Measurements from ENCODE around the gene VMP1. TPM values are rescaled to one million over a fixed set of nuclear protein-coding genes. Genes with fewer than 3 reads are reported as not detected.
"Not testable (repeated sequence)": the region's sequence is repeated elsewhere in the genome, so short reads cannot be mapped to it uniquely, and the experiment has no call there.

The VMP1 gene
- polyA plus RNA-seq, 6 donors from 2014 or later, result 37.2 to 73.1 (median 45.1) TPM

DNA sequence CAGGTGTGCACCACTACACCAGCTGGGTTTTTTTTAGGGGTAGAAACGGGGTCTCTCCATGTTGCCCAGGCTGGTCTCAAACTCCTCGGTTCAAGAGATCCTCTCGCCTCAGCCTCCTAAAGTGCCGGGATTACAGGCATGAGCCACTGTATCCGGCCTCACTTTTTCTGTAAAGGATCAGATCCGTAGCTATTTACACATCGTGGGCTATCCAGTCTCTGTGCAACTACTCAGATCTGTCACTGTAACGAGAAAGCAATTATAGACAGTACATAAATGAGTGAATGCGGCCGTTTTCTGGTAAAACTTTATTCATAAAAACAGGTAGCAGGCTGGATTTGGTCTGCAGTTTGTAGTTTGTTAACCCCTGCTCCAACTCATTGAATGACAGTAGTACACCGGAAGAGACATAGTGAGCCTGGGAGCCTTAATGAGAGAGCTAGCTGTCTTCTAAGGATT is 44.5 kb downstream of the VMP1 start:
- Mint-ChIP-seq H3K4me3 (no peak overlapping the region), H3K27ac (peak overlapping the region in 1 of 6 donors; percentile 39), H3K27me3 (no peaks in the 10 kb centered on the region), H3K4me1 (no peaks in the 10 kb centered on the region), H3K9me3 (no peaks in the 10 kb centered on the region), H3K36me3 (no peaks in the 10 kb centered on the region)
- ATAC-seq (ENCODE audit: low read depth in 2 of 2), result no peak
- DNase-seq, result no peak

DNA sequence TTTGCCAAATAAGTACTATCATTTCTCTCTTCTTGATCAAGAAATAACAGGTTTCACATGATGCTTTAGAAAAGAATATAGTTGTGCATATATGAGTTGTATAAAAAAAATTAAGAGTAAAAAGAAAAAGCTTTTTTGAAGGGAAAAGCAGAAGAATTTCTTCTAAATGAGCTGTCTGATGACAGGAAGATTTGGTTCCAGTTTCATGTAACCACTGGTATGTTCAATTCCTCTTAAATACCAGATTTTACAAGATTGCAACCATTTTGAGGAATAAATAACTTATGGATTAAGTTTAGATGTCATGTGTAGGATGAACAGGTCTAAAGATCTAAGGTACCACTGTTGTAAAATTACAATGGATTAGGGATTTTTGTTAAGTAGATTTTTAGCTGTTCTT is 45.0 kb downstream of the VMP1 start:
- DNase-seq (no peak), ATAC-seq (ENCODE audit: low read depth in 2 of 2) (no peak)
- Mint-ChIP-seq H3K27ac (peak overlapping the region in 1 of 6 donors; percentile 39), H3K4me3 (no peak overlapping the region), H3K4me1 (no peaks in the 10 kb centered on the region), H3K27me3 (no peaks in the 10 kb centered on the region), H3K36me3 (no peaks in the 10 kb centered on the region), H3K9me3 (no peaks in the 10 kb centered on the region)

DNA sequence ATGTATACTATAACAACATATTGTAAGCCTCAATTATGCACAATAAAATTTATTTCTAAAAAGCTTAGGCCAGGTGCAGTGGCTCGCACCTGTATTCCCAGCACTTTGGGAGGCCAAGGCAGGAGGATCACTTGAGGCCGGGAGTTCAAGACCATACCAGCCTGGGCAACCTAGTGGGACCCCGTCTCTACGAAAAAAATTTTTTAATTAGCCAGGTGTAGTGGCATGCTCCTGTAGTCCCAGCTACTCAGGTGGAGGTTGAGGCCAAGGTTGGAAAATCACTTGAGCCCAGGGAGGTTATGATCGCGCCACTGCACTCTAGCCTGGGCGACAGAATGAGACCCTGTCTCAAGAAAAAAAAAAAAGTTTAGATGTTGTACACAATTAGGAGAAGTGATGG is 45.5 kb downstream of the VMP1 start:
- Mint-ChIP-seq H3K27me3 (no peaks in the 10 kb centered on the region), H3K4me1 (no peaks in the 10 kb centered on the region), H3K27ac (no peak overlapping the region), H3K36me3 (no peaks in the 10 kb centered on the region), H3K9me3 (no peaks in the 10 kb centered on the region), H3K4me3 (no peak overlapping the region)
- DNase-seq (no peak), ATAC-seq (ENCODE audit: low read depth in 2 of 2) (no peak)

- Mint-ChIP-seq H3K27ac (no peak overlapping the region), H3K4me3 (no peak overlapping the region), H3K9me3 (no peaks in the 10 kb centered on the region), H3K27me3 (no peaks in the 10 kb centered on the region), H3K4me1 (no peaks in the 10 kb centered on the region), H3K36me3 (no peaks in the 10 kb centered on the region)
- DNase-seq (peak; percentile 48), ATAC-seq (ENCODE audit: low read depth in 2 of 2) (peak; percentile 86)
Observed at GRCh38 chr17:59753522-59754467, 46.3 kb downstream of the VMP1 start.

DNA sequence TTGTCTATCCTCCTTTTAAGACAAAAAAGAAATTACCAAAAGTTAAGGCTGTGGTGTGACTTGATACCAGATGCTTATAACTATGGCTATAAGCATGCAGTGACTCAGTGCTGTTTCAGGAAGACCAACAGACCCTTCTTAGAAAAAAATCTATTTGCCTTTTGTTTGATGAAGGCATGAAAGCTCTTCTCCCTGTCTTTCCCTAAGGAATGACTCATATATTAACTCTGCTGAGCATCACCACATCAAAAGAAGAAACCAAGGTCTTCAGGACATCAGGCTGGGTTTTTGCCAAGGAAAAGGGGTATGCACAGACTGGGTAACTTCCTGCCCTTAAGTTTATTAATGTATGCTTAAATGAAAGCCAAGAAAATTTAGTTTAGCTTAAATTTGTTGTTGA is 47.1 kb downstream of the VMP1 start:
- ATAC-seq (ENCODE audit: low read depth in 2 of 2), result no peak
- Mint-ChIP-seq H3K27ac (no peak overlapping the region), H3K27me3 (no peaks in the 10 kb centered on the region), H3K4me3 (no peak overlapping the region), H3K9me3 (peaks cover 0 to 4% (median 3%) of the 10 kb centered on the region in 7 donors), H3K4me1 (no peaks in the 10 kb centered on the region), H3K36me3 (peaks cover 3 to 4% of the 10 kb centered on the region in 2 donors)
- DNase-seq, result no peak

GRCh38 chr17:59755069-59755468 is 47.6 kb downstream of the VMP1 start:
- DNase-seq; H3K4me1 Mint-ChIP-seq; H3K27ac Mint-ChIP-seq; ATAC-seq (ENCODE audit: low read depth in 2 of 2); H3K4me3 Mint-ChIP-seq; H3K9me3 Mint-ChIP-seq; H3K36me3 Mint-ChIP-seq; H3K27me3 Mint-ChIP-seq: not testable (repeated sequence)

GRCh38 chr17:59756236-59756818 is 48.9 kb downstream of the VMP1 start:
- no peaks in the 10 kb centered on the region for H3K27me3 Mint-ChIP-seq
- no peaks in the 10 kb centered on the region for H3K4me1 Mint-ChIP-seq
- no peak overlapping the region for H3K27ac Mint-ChIP-seq
- ATAC-seq (ENCODE audit: low read depth in 2 of 2), result no peak
- no peak overlapping the region for H3K4me3 Mint-ChIP-seq
- DNase-seq, result no peak
- peaks cover 0 to 7% (median 4%) of the 10 kb centered on the region in 7 donors for H3K9me3 Mint-ChIP-seq
- peaks cover 7 to 8% of the 10 kb centered on the region in 2 donors for H3K36me3 Mint-ChIP-seq

DNA sequence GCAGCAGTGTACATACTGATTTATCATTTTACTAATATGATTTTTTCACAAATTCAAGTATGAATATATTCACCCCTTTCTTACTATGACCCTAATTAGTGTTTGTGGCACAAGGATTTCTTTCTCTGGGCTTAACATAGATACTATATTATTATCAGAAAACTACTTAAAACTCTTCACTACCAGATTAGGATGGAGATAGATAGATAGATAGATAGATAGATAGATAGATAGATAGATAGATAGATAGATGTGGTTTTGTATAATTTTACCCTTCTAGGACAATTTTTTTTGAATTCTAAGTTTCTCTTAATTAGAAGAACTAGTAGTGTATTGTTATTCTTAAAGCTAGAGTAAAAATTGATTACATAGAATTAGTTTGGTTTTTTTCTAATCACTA is 49.6 kb downstream of the VMP1 start:
- DNase-seq, result no peak
- H3K4me3 Mint-ChIP-seq, result no peak overlapping the region
- H3K27ac Mint-ChIP-seq, result peak overlapping the region in 1 of 6 donors; percentile 22
- no peaks in the 10 kb centered on the region for H3K27me3 Mint-ChIP-seq
- peaks cover 0 to 7% (median 4%) of the 10 kb centered on the region in 7 donors for H3K9me3 Mint-ChIP-seq
- no peak for ATAC-seq (ENCODE audit: low read depth in 2 of 2)
- H3K36me3 Mint-ChIP-seq, result peaks cover 7 to 8% of the 10 kb centered on the region in 2 donors
- no peaks in the 10 kb centered on the region for H3K4me1 Mint-ChIP-seq

DNA sequence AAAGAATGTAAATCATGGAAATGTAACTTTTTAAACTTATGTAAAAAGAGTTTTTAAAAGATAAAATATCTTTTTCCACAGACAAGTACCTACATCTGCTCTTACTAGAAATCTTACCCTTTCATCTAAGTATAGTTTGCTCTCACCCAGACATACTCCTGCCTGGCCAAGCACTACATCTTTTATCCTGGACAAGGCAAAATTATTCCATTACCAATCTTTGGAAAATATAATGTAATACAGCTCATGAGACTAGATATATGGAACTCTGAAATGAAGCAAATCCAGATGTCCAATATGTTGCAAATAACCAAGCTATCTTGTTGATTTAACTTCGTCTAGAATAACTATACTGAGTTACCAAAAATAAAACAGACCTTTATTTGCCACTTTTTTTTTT is 50.0 kb downstream of the VMP1 start:
- DNase-seq, result no peak
- peaks cover 7 to 8% of the 10 kb centered on the region in 2 donors for H3K36me3 Mint-ChIP-seq
- H3K27me3 Mint-ChIP-seq, result no peaks in the 10 kb centered on the region
- ATAC-seq (ENCODE audit: low read depth in 2 of 2), result no peak
- H3K4me1 Mint-ChIP-seq, result no peaks in the 10 kb centered on the region
- H3K27ac Mint-ChIP-seq, result peak overlapping the region in 1 of 6 donors; percentile 22
- no peak overlapping the region for H3K4me3 Mint-ChIP-seq
- H3K9me3 Mint-ChIP-seq, result peaks cover 0 to 7% (median 4%) of the 10 kb centered on the region in 7 donors

- DNase-seq (no peak), ATAC-seq (ENCODE audit: low read depth in 2 of 2) (no peak)
- Mint-ChIP-seq H3K4me3 (no peak overlapping the region), H3K27ac (no peak overlapping the region), H3K4me1 (no peaks in the 10 kb centered on the region), H3K27me3 (no peaks in the 10 kb centered on the region), H3K36me3 (peaks cover 7 to 8% of the 10 kb centered on the region in 2 donors), H3K9me3 (peaks cover 0 to 7% (median 4%) of the 10 kb centered on the region in 7 donors)
Observed at GRCh38 chr17:59757881-59758385, 50.5 kb downstream of the VMP1 start.

- DNase-seq; H3K9me3 Mint-ChIP-seq; ATAC-seq (ENCODE audit: low read depth in 2 of 2); H3K4me1 Mint-ChIP-seq; H3K27me3 Mint-ChIP-seq; H3K4me3 Mint-ChIP-seq; H3K36me3 Mint-ChIP-seq; H3K27ac Mint-ChIP-seq: not testable (repeated sequence)
Observed at GRCh38 chr17:59758998-59759651, 51.7 kb downstream of the VMP1 start.

DNA sequence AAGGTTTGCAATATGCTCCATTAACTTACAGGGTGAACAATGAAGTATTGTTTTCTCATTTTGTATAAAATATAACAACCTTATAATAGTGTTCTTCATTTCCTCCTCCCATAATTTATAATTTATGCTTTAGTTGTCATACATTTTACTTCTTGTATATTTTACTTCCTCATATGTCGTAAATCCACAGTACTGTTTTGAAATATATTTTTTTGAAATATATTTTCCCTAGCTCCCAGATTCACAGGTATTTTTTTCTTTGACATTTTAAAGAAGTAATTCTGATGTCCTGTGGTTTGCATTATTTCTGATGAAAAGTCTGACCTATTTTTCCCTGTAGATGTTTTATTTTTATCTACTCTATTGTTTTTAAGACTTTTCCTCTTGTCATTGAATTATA is 52.7 kb downstream of the VMP1 start:
- no peak overlapping the region for H3K4me3 Mint-ChIP-seq

DNA sequence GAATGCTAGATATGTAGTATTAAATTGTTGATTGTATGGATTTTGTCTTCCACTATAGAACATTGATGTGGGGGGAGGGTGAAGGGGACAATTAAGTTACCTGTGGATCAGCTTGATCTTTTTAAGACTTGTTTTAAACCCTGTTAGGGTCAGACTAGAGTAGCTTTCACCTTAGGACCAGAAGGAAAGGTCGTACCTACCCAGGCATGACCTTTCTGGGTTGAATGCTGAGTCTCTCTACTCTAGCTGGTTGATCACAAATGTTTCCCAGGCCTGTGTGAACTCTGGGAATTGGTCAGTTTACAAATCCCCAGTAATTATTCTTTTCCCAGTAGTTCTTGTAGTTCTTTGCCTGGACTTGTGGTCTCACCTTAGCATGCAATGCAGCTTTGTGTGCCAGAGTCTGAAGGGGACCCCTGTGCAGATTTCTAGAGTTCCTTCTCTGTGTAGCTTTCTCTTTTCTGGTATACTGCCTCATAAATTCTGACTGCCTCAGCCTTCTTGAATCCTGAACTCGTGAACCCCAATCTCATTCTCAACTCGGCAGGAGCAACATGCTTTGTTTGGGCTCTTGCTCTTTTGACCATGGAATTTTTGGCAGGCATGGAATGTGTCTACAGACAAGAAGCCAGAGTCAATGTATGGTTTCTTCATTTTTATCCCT is 54.1 kb downstream of the VMP1 start:
- DNase-seq, result no peak
- ATAC-seq (ENCODE audit: low read depth in 2 of 2), result no peak
- Mint-ChIP-seq H3K4me1 (no peaks in the 10 kb centered on the region), H3K27me3 (no peaks in the 10 kb centered on the region), H3K27ac (no peak overlapping the region), H3K9me3 (peaks cover 0 to 7% (median 4%) of the 10 kb centered on the region in 7 donors), H3K4me3 (no peak overlapping the region), H3K36me3 (peaks cover 14 to 15% of the 10 kb centered on the region in 2 donors)

More for the DNA sequence above, 52.7 kb downstream of the VMP1 start:
- no peak overlapping the region for H3K27ac Mint-ChIP-seq
- DNase-seq (no peak), ATAC-seq (ENCODE audit: low read depth in 2 of 2) (no peak)
- H3K9me3 Mint-ChIP-seq, result peaks cover 0 to 7% (median 4%) of the 10 kb centered on the region in 7 donors
- H3K27me3 Mint-ChIP-seq, result no peaks in the 10 kb centered on the region
- peaks cover 9 to 10% of the 10 kb centered on the region in 2 donors for H3K36me3 Mint-ChIP-seq
- H3K4me1 Mint-ChIP-seq, result no peaks in the 10 kb centered on the region
